8988T (cell line): Measurements from ENCODE around the gene EFCC1.

Experiments used
- DNase-seq: peaks from one replicate; pipeline ENCODE4 v3.0.0; 2011

EFCC1 gene, protein sequence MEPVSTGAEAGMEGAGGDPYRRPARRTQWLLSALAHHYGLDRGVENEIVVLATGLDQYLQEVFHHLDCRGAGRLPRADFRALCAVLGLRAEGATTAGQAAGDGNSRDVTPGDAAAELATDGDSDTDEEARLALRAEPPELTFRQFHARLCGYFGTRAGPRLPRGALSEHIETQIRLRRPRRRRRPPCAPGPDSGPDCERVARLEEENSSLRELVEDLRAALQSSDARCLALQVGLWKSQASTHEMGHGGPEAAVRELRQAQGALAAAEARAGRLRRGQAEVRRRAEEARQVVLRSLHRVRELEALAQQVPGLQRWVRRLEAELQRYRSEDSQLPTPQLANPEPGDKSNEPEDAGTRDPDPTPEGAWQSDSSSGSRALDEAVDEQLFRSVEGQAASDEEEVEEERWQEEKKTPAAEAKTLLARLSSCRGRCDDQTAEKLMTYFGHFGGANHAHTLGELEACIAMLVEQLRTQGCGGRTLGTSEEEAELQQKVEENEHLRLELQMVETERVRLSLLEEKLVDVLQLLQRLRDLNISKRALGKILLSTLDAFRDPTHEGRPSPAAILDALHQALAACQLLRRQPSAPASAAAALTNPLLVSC

DNA sequence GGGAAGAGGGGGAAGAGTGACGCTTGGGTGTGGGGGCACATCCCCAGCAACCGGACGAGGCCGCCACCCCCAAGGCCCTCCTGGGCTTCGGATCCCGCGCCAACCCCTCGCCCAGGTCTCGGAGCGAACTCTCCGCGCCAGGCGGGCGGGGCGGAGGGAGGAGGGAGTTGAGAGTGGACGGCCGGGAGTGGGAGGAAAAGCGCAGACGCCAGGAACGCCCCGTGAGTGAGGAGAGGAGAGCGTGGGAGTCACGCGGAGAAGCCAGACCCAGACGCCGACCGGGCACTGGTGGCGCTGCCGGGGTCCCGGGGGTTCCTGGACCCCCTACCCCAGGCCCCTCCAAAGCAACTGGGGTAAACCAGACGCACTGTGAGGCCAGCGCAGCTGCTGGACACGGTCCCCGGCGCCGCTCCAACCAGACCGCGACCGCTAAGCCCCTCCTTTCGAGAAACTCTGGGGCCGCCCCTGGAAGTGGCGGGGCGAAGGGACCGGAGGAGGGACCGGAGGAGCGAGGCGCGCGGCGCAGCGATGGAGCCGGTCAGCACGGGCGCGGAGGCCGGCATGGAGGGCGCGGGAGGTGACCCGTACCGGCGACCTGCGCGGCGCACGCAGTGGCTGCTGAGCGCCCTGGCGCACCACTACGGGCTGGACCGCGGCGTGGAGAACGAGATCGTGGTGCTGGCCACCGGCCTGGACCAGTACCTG is at the start of gene EFCC1:
TSS of gene EFCC1 (plus strand) at position 204 of the 705 bp plus-strand sequence. CDS start at position 529, 325 bp downstream.
- peak; percentile 67 for DNase-seq

DNA sequence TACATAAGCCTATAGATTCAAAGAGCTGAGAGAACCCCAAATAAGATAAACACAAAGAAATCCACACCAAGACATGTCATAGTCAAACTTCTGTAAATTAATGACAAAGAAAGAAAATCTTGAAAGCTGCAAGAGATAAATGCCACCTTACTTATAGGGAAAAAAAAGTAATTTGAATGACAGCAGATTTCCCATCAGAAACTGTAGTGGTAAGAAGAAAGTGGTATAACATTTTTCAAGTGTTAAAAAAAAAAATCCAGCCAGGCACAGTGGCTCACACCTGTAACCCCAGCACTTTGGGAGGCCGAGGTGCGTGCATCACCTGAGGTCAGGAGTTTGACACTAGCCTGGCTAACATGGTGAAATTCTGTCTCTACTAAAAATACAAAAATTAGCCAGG is 44.7 kb upstream of the EFCC1 start:
- no peak for DNase-seq

DNA sequence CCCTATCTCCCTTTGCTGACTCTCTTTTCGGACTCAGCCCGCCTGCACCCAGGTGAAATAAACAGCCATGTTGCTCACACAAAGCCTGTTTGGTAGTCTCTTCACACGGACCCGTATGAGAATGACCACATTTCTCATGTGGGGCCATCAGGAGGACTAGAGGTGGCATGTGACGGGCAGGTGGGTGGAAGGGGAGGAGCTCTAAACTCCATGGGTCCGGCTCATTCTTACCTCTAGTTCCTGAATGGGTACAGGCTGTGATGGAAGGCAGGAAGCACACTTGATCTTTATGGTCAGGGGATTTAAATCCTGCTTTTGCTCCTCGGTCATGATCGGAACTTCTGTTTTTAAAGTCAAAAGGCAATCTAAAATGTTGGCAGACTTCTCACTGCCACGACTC is 35.8 kb upstream of the EFCC1 start:
- no peak for DNase-seq

DNA sequence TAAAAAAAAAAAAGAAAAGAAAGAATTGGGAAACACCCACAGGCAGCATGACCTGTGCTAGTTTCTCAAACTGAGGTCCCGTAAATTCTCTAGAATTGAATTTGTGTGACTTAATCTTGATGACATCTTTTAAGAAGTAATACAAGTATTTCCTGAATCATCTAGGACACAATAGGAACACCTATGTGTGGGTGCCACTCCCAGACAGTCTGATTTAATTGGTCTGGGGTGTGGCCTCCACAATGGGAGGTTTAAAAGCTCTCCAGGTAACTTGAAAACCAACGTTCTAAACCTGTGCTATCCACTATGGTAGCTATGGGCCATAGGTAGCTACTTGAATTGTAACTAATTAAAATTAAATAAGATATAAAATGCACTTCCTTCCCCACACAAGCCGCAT is 35.3 kb upstream of the EFCC1 start:
- no peak for DNase-seq

DNA sequence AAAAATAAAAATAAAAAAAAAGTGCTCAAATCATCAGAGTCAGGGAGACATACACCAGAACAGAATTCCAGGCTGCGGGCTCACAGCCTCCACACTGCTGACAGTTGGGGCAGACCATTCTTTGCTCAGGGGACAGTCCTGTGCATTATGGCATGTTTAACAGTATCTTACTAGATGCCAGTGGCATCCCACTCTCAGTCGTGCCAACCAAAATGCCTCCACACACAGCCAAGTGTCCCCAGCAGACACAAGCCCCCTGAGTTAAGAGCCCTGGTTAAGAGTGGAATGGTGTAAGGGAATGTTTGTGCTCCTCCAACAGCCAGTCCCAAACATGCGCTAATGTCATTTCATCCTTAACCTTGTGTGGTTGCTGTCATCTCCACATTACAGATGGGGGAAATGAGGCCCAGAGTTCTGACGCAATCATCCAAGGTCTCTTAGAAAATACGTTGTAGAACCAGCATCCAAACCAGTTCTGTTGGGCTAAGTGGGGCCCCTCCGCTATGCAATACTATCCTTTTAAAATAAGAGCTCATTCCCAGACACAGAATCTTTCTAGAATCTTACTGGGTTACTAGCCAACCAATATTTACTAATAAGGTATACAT is 33.3 kb upstream of the EFCC1 start:
- no peak for DNase-seq

DNA sequence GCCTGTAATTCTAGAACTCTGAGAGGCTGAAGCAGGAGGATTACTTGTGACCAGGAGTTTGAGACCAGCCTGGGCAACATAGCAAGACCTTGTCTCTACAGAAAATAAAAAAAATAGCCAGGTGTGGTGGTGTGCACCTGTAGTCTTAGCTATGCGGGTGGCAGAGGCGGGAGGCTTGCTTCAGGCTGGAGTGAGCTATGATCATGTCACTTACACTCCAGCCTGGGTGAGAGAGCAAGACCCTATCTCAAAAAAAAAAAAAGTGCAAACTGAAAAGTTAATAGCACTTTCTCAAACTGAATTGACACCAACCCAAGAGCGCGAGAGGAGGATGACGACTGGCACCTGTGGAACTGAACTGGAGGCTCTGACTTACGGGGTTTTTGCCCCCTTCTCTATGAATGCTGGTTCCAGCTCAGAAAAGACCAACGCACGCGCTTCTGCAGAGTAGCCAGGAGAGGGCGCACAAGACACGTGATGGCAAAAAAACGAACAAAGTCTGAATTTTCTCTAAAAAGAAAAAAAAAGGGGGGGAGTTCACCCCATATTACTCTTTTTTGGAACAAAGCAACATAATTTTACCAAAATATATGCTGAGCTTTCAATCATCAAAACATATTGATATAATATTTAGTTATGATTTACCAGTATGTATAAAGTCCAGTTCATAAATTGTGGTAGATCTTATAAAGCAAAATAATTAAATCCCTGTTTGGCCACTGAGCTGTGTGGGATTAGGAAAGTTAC is 30.9 kb upstream of the EFCC1 start:
- no peak for DNase-seq

DNA sequence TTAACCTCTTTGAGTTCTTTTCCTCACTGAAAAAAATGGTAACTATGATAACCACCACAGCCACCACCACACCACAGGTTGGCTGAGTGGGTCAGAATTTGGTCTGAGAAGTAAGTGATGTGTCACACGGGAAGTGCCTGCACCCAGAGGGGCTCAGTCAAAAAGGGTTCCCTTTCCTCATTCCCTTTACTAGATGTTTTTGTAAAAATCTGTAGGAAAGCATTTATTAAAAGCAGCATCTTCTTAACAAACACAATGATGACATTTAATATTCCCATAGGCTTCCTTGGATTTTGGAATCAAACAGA is 30.4 kb upstream of the EFCC1 start:
- DNase-seq: no peak

DNA sequence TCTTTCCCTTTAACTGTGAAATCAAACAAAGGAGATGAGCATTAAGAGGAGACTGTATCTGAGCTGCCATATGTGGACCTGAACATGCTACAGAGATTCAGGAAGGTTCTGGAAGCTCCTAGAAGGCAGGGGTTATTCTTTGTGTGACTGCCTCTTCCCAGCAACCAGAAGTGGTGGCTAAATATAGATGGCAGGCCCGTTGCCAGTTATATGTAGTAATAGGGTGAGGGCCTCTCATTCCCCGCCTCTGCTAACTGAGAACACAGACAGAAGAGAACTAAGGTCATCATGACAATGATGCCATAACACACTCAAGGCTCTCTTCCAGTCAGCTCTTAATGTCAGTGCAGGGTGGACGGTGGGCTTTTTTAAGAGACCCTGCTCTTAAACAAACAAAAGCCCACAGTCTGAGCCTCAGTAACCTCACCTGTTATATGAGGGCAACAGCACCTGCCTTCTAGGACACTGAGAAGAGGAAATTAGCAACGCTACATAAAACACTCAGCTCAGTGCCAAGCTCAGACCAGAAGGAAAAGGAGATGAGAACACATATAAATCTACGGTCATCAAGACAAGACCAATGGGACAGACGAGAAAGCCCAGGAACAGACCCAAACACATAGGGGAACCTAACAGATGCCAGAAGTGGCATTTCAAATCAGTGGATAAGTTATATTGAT is 29.5 kb upstream of the EFCC1 start:
- no peak for DNase-seq

DNA sequence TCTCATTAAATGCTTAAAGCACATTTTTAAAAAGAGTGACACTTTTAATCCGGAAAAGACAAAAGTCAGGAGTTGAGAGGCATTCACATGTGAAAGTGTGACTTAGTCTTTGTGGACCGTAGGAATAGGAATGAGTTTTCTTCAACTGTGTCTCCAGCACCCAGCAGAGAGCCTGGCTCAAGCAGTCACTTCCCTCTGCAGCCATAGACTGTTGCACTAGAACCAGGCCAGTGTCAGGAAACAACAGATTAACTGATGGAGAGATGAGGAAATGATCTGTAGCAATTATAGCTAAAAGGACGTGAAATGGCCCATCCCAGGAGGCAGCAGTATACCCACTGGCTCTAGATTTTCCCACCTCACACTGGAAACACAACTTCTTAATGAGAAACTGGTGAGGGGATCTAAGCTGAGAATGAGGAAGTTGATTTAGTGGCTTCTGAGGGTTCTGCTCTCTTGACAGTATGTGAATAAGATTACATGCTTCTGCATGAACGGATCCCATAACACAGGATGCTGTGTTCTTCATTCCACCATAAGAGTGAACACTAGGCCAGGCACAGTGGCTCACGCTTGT is 27.0 kb upstream of the EFCC1 start:
- DNase-seq: no peak

DNA sequence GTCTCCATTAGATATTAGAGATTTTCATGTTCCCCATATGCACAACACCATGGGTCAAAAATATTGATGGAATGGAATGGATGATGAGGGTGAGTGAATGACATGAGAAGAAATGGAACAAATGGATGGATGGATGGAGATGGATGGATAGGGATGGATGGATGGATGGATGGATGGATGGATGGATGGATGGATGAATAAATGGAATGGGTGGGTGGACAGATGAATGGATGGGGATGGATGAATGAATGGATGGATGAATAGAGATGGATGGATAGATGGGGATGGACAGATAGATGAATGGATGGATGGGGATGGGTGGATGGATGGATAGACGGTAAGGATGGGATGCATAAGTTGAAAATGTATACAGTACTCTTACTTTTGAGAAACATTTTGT is 25.8 kb upstream of the EFCC1 start:
- no peak for DNase-seq

DNA sequence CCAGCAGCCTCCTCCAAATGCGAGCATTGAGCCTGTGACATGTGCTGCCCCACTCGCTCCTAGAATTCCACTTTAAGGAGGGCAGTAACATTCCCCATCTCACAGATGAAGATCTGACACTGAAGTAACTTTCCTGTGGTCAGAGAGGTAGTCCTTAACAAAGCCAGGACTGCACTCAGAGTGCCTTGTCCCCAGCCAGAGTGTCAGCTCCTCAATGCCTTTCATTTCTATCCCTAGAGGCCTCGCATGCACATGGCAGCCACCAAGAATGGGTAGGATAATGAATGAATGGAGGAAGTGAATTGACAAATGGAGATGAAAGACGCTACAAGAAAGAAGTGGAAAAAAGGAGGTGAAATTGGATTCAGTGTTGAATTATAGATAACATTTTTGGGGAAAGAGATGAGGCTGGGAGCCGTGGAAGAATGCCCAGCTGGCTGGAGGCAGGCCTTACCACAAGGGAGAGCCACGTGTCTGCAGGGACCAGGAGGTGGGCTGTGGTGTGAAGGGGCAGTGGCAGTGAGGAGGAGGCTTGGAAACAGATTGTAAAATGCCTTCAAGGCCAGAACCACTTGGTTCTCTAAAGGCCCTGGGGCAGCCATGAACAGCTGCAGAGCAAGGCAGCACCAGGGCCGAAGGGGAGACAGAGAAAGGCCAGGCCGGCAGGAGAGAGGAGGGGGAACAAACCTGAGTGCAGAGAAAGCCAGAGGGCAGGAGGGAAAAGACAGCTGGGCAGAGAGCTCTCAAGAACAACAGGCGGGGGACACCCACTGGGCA is 17.6 kb upstream of the EFCC1 start:
- no peak for DNase-seq

DNA sequence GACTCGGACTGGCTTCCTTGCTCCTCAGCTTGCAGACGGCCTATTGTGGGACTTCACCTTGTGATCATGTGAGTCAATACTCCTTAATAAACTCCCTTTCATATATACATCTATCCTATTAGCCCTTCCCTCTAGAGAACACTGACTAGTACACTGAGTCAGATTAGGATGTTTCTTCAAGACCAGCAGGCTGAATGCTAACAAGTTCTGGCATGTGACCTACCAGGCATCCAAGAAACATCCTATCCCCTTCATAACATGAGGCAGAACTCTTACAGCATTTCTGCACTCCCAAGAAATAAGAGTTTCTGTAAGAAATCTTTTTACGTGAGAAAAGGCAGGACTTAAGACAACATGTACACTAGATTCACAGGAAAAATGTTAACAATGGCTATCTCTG is 16.5 kb upstream of the EFCC1 start:
- no peak for DNase-seq

DNA sequence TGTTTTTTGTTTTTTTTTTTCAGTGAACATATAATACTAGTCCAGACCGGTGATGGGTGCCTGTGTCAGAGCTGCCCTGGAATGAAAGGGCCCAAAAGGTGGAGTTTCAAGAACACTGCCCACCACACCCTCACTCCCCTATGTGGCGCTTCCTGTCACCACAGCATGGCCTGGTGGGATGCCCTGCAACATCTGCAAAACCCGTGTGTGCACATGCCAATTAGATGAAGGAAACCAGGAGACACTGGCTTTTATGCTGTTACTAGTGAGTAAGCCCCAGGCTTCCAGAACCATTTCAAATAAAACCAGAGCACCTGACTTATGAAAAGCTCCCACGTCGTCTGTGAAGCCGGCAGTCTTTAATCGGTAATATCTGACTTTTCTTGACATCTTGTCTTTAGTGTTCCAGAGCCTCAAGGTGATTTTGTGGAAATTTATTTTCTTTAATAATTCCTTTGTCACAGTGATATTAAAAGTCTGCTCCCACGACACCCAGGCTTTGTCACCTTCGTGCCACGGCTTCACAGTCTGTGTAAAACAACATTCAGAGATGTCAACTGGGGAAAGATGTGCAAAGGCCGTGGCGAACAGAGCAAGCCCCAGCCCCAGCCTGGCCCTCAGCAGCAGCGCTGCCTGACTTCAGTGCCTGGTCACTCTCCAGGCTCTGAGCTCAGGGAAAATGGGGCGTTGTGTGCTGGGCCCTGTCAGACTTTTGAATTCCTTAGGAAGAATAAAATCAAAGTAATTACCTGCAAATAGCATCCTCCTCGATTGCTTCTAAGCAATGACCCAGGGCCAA is 13.6 kb upstream of the EFCC1 start:
- DNase-seq: no peak

DNA sequence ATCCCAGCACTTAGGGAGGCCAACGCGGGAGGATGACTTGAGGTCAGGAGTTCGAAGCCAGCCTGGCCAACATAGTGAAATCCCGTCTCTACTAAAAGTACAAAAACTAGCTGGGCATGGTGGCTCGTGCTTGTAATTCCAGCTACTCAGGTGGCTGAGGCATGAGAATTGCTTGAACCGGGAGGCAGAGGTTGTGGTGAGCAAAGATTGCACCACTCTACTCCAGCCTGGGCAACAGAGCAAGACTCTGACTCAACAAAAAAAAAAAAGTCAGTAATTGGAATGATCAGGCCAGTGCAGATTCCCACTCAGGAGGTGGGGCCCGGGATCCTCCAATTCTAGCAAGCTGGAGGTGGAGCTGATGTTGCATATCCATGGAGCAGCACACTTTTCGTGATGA is 12.8 kb upstream of the EFCC1 start:
- no peak for DNase-seq

DNA sequence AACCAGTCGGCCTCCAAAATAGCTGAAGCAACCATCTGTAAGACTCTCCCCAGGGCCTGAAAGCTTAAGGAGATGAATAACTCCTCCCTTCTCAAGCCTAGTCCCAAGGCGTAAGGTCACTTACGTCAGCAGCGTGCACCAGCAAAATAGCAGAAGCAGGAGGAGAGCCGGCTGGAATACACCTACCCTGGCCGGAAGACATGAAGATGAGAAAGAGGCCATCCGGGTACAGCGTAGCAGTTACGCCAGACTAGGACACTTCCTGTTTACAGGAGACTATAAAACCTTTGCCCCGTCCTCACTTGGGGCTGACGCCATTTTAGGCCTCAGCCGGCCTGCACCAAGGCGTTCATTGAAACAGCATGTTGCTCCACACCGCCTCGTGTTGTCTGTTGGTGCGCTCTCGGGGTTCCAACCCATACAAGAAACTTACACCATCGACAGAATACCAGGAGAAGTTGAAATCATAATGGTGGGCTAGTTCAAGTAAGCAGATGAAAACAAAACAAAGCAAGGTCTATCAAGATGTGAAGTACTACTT is 9.7 kb upstream of the EFCC1 start:
- no peak for DNase-seq

DNA sequence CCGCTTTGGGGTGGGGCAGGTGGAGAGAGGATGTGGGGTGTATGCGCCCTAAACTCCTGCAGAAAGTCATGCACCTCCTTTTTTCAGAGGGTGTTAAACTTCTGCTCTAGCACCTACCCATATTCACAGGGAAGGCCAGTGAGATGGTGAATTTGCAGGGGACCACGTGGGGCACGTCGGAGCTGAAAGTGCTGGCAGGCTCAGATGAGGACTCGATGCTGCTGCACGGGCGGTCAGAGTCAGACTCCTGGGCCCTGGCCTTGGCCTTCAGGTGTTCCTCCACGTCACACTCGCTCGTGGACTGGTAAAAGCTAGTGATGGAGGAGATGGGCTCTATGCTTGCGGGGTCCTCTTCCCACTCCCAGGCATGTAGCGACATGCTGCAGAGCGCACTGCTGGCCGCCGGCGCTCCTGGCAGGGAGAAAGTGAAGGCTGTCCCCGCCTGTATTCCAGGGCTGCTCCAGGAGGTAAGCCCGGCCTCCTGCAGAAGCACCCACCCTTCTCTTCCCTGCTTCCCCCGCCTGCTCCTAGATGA is 8.1 kb upstream of the EFCC1 start:
- DNase-seq: no peak

DNA sequence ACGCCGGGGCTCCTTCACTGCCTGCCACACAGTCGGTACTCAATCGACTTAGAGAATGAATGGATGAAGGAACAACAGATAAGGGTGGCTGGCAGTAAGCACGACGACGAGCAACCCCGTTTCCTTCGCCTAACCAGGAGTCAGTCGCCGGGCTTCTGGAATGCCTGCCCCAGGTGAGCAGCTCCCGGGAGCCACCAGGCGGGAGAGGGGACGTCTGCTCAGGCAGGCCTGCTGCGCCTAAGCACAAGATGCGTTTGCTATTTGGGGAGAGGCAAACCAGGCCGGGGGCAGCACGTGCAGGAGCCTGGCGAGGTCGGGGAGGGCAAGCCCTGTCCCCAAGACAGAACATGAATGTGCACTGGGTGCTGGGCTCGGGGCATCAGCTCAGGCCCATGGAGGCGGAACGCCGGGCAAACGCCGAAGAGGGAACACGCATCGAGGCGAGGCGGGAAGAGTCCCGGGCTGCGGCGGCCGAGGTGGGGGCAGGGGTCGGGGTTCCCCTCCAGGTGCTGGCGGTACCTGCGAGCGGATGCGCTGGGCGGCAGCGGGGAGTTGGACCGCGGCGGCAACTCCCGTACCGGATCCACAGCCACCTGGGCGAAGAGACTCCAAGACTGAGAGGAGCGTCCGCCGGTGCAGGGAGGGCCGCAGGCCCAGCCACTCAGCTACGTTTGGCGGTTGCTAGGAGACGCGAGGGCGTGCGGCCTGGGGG is 7.5 kb upstream of the EFCC1 start, which contains the start of gene CFAP92:
TSS of gene CFAP92 (minus strand) at position 616 of the 712 bp plus-strand sequence. CDS start 772 bp downstream, outside the sequence.
- DNase-seq: peak; percentile 82

DNA sequence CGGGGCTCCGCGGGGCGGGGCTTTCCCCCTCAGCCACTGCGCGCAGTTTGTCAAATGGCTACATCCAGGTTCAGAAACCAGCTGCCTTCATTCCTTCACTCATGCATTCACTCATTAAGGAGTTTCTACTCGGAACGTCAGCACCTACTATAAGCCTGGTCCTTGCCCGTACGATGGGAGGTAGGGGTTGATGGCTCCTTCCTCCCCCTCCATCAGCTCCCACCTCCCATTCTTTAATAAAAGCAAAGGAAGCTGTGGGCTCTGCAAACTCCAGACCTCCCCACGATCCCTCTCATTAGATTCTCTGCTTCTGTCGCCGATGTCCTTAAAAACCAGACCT is 7.0 kb upstream of the EFCC1 start:
- no peak for DNase-seq
